ENCODE results near the gene CADM1. TPM values are rescaled to one million over a fixed set of nuclear protein-coding genes. Genes with fewer than 3 reads are reported as not detected.

CADM1 gene
- total and polyA plus RNA-seq, 4 donors: 31.7 to 243 (median 77.9) TPM

- Histone ChIP-seq H3K9me3 (ENCODE audit: control insufficient read depth in 4 of 4, insufficient read depth in 3 of 4, low read length in 3 of 4) (no peaks in the 10 kb centered on the region), H3K36me3 (ENCODE audit: control insufficient read depth in 4 of 4, insufficient read depth in 4 of 4, low read length in 4 of 4) (no peaks in the 10 kb centered on the region), H3K27ac (ENCODE audit: low read depth in 1 of 2, low read length in 1 of 2) (no peak overlapping the region), H3K27me3 (ENCODE audit: control insufficient read depth in 3 of 3, insufficient read depth in 3 of 3, low read length in 2 of 3) (no peaks in the 10 kb centered on the region), H3K4me1 (ENCODE audit: control insufficient read depth in 5 of 5, insufficient read depth in 5 of 5, low read length in 5 of 5) (peaks cover 0 to 35% (median 13%) of the 10 kb centered on the region in 5 donors), H3K4me3 (no peak overlapping the region), H3K9ac (ENCODE audit: insufficient read depth in 1 of 2, low read length in 2 of 2) (no peak overlapping the region)
- DNase-seq: no peak
- no peak for ATAC-seq (ENCODE audit: insufficient read depth, low FRiP score)
- TF ChIP-seq CTCF (IDR thresholded peaks at IDR 0.05; ENCODE audit: control extremely low read depth, extremely low read depth): no peak
- WGBS, 2 donors: 86 to 92% methylated on average over 1 of the region's 1 CpG
Measured at GRCh38 chr11:115247953-115248352, 256.3 kb downstream of the CADM1 start.

- no peak for TF ChIP-seq CTCF (IDR thresholded peaks at IDR 0.05; ENCODE audit: control extremely low read depth, extremely low read depth)
Measured at GRCh38 chr11:115247361-115247760, 256.9 kb downstream of the CADM1 start.

GRCh38 chr11:115244758-115245157 lies 259.5 kb downstream of the CADM1 start:
- no peak overlapping the region for H3K4me3 ChIP-seq
- no peak for TF ChIP-seq CTCF (IDR thresholded peaks at IDR 0.05; ENCODE audit: control extremely low read depth, extremely low read depth)
- DNase-seq (peak; percentile 66 to 81 (median 72)), ATAC-seq (ENCODE audit: insufficient read depth, low FRiP score) (no peak)
- H3K9me3 ChIP-seq (ENCODE audit: control insufficient read depth in 4 of 4, insufficient read depth in 3 of 4, low read length in 3 of 4): no peaks in the 10 kb centered on the region
- H3K27ac ChIP-seq (ENCODE audit: low read depth in 1 of 2, low read length in 1 of 2): peak overlapping the region in 1 of 2 donors; percentile 67
- H3K27me3 ChIP-seq (ENCODE audit: control insufficient read depth in 3 of 3, insufficient read depth in 3 of 3, low read length in 2 of 3): no peaks in the 10 kb centered on the region
- H3K36me3 ChIP-seq (ENCODE audit: control insufficient read depth in 4 of 4, insufficient read depth in 4 of 4, low read length in 4 of 4): no peaks in the 10 kb centered on the region
- peaks cover 0 to 31% (median 10%) of the 10 kb centered on the region in 5 donors for H3K4me1 ChIP-seq (ENCODE audit: control insufficient read depth in 5 of 5, insufficient read depth in 5 of 5, low read length in 5 of 5)
- H3K9ac ChIP-seq (ENCODE audit: insufficient read depth in 1 of 2, low read length in 2 of 2): peak overlapping the region in 1 of 2 donors; percentile 53
- 71 to 76% methylated on average over 7 of the region's 7 CpGs for WGBS, 2 donors

More at GRCh38 chr11:115247361-115247760, 256.9 kb downstream of the CADM1 start:
- Histone ChIP-seq H3K4me3 (no peak overlapping the region), H3K36me3 (ENCODE audit: control insufficient read depth in 4 of 4, insufficient read depth in 4 of 4, low read length in 4 of 4) (no peaks in the 10 kb centered on the region), H3K9ac (ENCODE audit: insufficient read depth in 1 of 2, low read length in 2 of 2) (no peak overlapping the region), H3K27ac (ENCODE audit: low read depth in 1 of 2, low read length in 1 of 2) (no peak overlapping the region), H3K27me3 (ENCODE audit: control insufficient read depth in 3 of 3, insufficient read depth in 3 of 3, low read length in 2 of 3) (no peaks in the 10 kb centered on the region), H3K4me1 (ENCODE audit: control insufficient read depth in 5 of 5, insufficient read depth in 5 of 5, low read length in 5 of 5) (peaks cover 0 to 35% (median 13%) of the 10 kb centered on the region in 5 donors), H3K9me3 (ENCODE audit: control insufficient read depth in 4 of 4, insufficient read depth in 3 of 4, low read length in 3 of 4) (no peaks in the 10 kb centered on the region)
- DNase-seq (no peak), ATAC-seq (ENCODE audit: insufficient read depth, low FRiP score) (no peak)

GRCh38 chr11:115244296-115244695 lies 259.9 kb downstream of the CADM1 start:
- WGBS, 2 donors: 67 to 80% methylated on average over 5 of the region's 5 CpGs
- Histone ChIP-seq H3K4me3 (no peak overlapping the region), H3K27me3 (ENCODE audit: control insufficient read depth in 3 of 3, insufficient read depth in 3 of 3, low read length in 2 of 3) (no peaks in the 10 kb centered on the region), H3K36me3 (ENCODE audit: control insufficient read depth in 4 of 4, insufficient read depth in 4 of 4, low read length in 4 of 4) (no peaks in the 10 kb centered on the region), H3K9me3 (ENCODE audit: control insufficient read depth in 4 of 4, insufficient read depth in 3 of 4, low read length in 3 of 4) (no peaks in the 10 kb centered on the region), H3K4me1 (ENCODE audit: control insufficient read depth in 5 of 5, insufficient read depth in 5 of 5, low read length in 5 of 5) (peaks cover 0 to 29% (median 10%) of the 10 kb centered on the region in 5 donors), H3K27ac (ENCODE audit: low read depth in 1 of 2, low read length in 1 of 2) (no peak overlapping the region), H3K9ac (ENCODE audit: insufficient read depth in 1 of 2, low read length in 2 of 2) (peak overlapping the region in 1 of 2 donors; percentile 53)
- ATAC-seq (ENCODE audit: insufficient read depth, low FRiP score) (no peak), DNase-seq (no peak)
- TF ChIP-seq CTCF (IDR thresholded peaks at IDR 0.05; ENCODE audit: control extremely low read depth, extremely low read depth): no peak
